Liver (tissue), 9 donors: ENCODE measurements around the gene CGAS. TPM values are rescaled to one million over a fixed set of nuclear protein-coding genes. Genes with fewer than 3 reads are reported as not detected.

Experiments
- DNase-seq: peaks from one replicate; pipeline ENCODE4 v3.0.0-alpha.2; 2017; ENCODE audit warnings: low spot score
- H3K27ac ChIP-seq, 2 donors: one replicate each; pipeline ENCODE4 v1.7.0; 2013; ENCODE audit warnings: inconsistent platforms in 2 of 2, low read length in 2 of 2, control low read depth in 1 of 2, low read depth in 1 of 2, mild to moderate bottlenecking in 1 of 2
- H3K27me3 ChIP-seq, 4 donors: one replicate each; pipeline versions ENCODE4 v1.6.1 to v1.7.0; 2013; ENCODE audit warnings: low read length in 3 of 4, inconsistent platforms in 1 of 4, mild to moderate bottlenecking in 1 of 4, moderate library complexity in 1 of 4; ENCODE audit not compliant: control insufficient read depth in 4 of 4, insufficient read depth in 4 of 4
- H3K36me3 ChIP-seq, 4 donors: one replicate each; pipeline versions ENCODE4 v1.6.1 to v1.7.0; 2013; ENCODE audit warnings: low read length in 3 of 4, mild to moderate bottlenecking in 3 of 4, low read depth in 1 of 4, moderate library complexity in 1 of 4; ENCODE audit not compliant: control insufficient read depth in 4 of 4, insufficient read depth in 3 of 4
- H3K4me1 ChIP-seq, 4 donors: one replicate each; pipeline versions ENCODE4 v1.6.1 to v1.7.0; 2013; ENCODE audit warnings: low read length in 3 of 4, mild to moderate bottlenecking in 3 of 4, moderate library complexity in 1 of 4; ENCODE audit not compliant: control insufficient read depth in 4 of 4, insufficient read depth in 4 of 4
- H3K4me3 ChIP-seq, 3 donors: one replicate each; pipeline versions ENCODE4 v1.6.1 to v1.7.0; 2013; ENCODE audit warnings: low read length in 3 of 3, control low read depth in 1 of 3, low read depth in 1 of 3, mild to moderate bottlenecking in 1 of 3
- H3K9ac ChIP-seq, 2 donors: one replicate each; pipeline ENCODE4 v1.7.0; 2013; ENCODE audit warnings: low read length in 2 of 2, mild to moderate bottlenecking in 2 of 2, moderate library complexity in 2 of 2, control low read depth in 1 of 2, low read depth in 1 of 2
- H3K9me3 ChIP-seq, 4 donors: one replicate each; pipeline versions ENCODE4 v1.6.1 to v1.7.0; 2013; ENCODE audit warnings: low read length in 3 of 4; ENCODE audit not compliant: control insufficient read depth in 4 of 4
- CTCF ChIP-seq: fragments of 150-350 bp; IDR thresholded peaks from 2 replicates; pipeline ENCODE4 v1.5.1; 2017; ENCODE audit warnings: improper control_type of control experiment, low read depth, low read length; ENCODE audit not compliant: missing input control
- EGR1 ChIP-seq, 2 donors: IDR thresholded peaks; 2 replicates each; pipeline ENCODE4 v1.6.1; 2016 to 2018; ENCODE audit warnings: antibody characterized with exemption in 2 of 2, low read depth in 2 of 2
- FOXA2 ChIP-seq: IDR thresholded peaks from 2 replicates; pipeline ENCODE4 v1.6.1; 2016; ENCODE audit warnings: antibody characterized with exemption
- GABPA ChIP-seq, 2 donors: IDR thresholded peaks in 1 of 2; conservative IDR thresholded peaks in 1 of 2; 2 replicates each; pipeline ENCODE4 v1.6.1; 2016; ENCODE audit warnings: antibody characterized with exemption in 2 of 2, mild to moderate bottlenecking in 1 of 2, moderate library complexity in 1 of 2
- HNF4A ChIP-seq, 2 donors: conservative IDR thresholded peaks; 2 replicates each; pipeline ENCODE4 v1.6.1; 2016; ENCODE audit warnings: antibody characterized with exemption in 2 of 2, mild to moderate bottlenecking in 2 of 2
- HNF4G ChIP-seq: IDR thresholded peaks from 2 replicates; pipeline ENCODE4 v1.6.1; 2016; ENCODE audit warnings: antibody characterized with exemption
- JUND ChIP-seq, 2 donors: IDR thresholded peaks; 2 replicates each; pipeline ENCODE4 v1.6.1; 2016; ENCODE audit warnings: antibody characterized with exemption in 2 of 2
- NR2F2 ChIP-seq: IDR thresholded peaks from 2 replicates; pipeline ENCODE4 v1.6.1; 2016; ENCODE audit warnings: antibody characterized with exemption
- RAD21 ChIP-seq, 2 donors: IDR thresholded peaks; 2 replicates each; pipeline ENCODE4 v1.6.1; 2016; ENCODE audit warnings: antibody characterized with exemption in 2 of 2, mild to moderate bottlenecking in 2 of 2
- REST ChIP-seq: IDR thresholded peaks from 2 replicates; pipeline ENCODE4 v1.6.1; 2016; ENCODE audit warnings: antibody characterized with exemption, mild to moderate bottlenecking
- SP1 ChIP-seq: IDR thresholded peaks from 2 replicates; pipeline ENCODE4 v1.6.1; 2018; ENCODE audit warnings: antibody characterized with exemption, mild to moderate bottlenecking
- TAF1 ChIP-seq: conservative IDR thresholded peaks from 2 replicates; pipeline ENCODE4 v1.6.1; 2016; ENCODE audit warnings: antibody characterized with exemption, mild to moderate bottlenecking
- YY1 ChIP-seq: IDR thresholded peaks from 2 replicates; pipeline ENCODE4 v1.6.1; 2016; ENCODE audit warnings: antibody characterized with exemption, mild to moderate bottlenecking
- WGBS: extraction: QIAGEN DNeasy Blood & Tissue Kit; methylation state at CpG from one replicate; pipeline ENCODE4 v1.1.7; 2013; 5-methylcytosine and 5-hydroxymethylcytosine counted together
- polyA plus RNA-seq, 2 donors: library from polyadenylated mRNA; stranded (reverse) in 1 of 2; unstranded in 1 of 2; fragments of 200-250 nt in 1 of 2; fragments of >200 nt in 1 of 2; fragmentation: Nextera tagmentation in 1 of 2; extraction: Ambion mirVana in 1 of 2; gene quantifications; one replicate each; pipeline versions ENCODE4 v1.2.1 to v1.2.3, GENCODE V29; 2013 to 2015
- total RNA-seq, 2 donors: library from RNA; depleted of rRNA; stranded (reverse); fragments of >200 nt; gene quantifications; one replicate each; pipeline ENCODE4 v1.2.3, GENCODE V29; 2014
- TF ChIP-seq, protein P1 (sequence below): IDR thresholded peaks from 2 replicates; pipeline ENCODE4 v1.6.1; 2016; ENCODE audit warnings: antibody characterized with exemption
- TF ChIP-seq, protein P2 (sequence below): IDR thresholded peaks from 2 replicates; pipeline ENCODE4 v1.6.1; 2016; ENCODE audit warnings: antibody characterized with exemption
- donor health status: healthy.
- donor health status: healthy.
- donor health status: healthy.
- donor health status: healthy.
- donor health status: healthy.

Gene CGAS
- total and polyA plus RNA-seq, 4 donors = 0.36 to 4.9 (median 1.2) TPM

- DNase-seq = no peak
- Histone ChIP-seq H3K9me3 (no peaks in the 10 kb centered on the region), H3K27me3 (no peaks in the 10 kb centered on the region), H3K27ac (no peak overlapping the region), H3K9ac (no peak overlapping the region), H3K36me3 (no peaks in the 10 kb centered on the region), H3K4me1 (no peaks in the 10 kb centered on the region), H3K4me3 (no peak overlapping the region)
- TF ChIP-seq REST (no peak), FOXA2 (no peak), YY1 (no peak), RAD21 (IDR thresholded peaks at IDR 0.05) (no peak)
Measured at GRCh38 chr6:73400656-73401055, 51.4 kb downstream of the CGAS start.

GRCh38 chr6:73395875-73396274 is 56.2 kb downstream of the CGAS start:
- DNase-seq = no peak
- WGBS = 96% methylated on average over 10 of the region's 10 CpGs
- no peaks in the 10 kb centered on the region for H3K36me3 ChIP-seq
- no peak overlapping the region for H3K9ac ChIP-seq
- no peaks in the 10 kb centered on the region for H3K4me1 ChIP-seq
- no peaks in the 10 kb centered on the region for H3K27me3 ChIP-seq
- no peak overlapping the region for H3K4me3 ChIP-seq
- TF ChIP-seq NR2F2 = no peak
- TF ChIP-seq, protein P1, sequence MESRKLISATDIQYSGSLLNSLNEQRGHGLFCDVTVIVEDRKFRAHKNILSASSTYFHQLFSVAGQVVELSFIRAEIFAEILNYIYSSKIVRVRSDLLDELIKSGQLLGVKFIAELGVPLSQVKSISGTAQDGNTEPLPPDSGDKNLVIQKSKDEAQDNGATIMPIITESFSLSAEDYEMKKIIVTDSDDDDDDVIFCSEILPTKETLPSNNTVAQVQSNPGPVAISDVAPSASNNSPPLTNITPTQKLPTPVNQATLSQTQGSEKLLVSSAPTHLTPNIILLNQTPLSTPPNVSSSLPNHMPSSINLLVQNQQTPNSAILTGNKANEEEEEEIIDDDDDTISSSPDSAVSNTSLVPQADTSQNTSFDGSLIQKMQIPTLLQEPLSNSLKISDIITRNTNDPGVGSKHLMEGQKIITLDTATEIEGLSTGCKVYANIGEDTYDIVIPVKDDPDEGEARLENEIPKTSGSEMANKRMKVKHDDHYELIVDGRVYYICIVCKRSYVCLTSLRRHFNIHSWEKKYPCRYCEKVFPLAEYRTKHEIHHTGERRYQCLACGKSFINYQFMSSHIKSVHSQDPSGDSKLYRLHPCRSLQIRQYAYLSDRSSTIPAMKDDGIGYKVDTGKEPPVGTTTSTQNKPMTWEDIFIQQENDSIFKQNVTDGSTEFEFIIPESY = no peak
- TF ChIP-seq EGR1 (IDR thresholded peaks at IDR 0.05; ENCODE audit: low read depth in 2 of 2) = no peak
- TF ChIP-seq TAF1 = no peak
- no peak for TF ChIP-seq HNF4G
- no peak for TF ChIP-seq CTCF
- TF ChIP-seq HNF4A (conservative IDR thresholded peaks at IDR 0.05) = no peak
- no peak for TF ChIP-seq GABPA (IDR thresholded peaks at IDR 0.05 in 1 of 2, conservative IDR thresholded peaks at IDR 0.05 in 1 of 2)
- TF ChIP-seq, protein P2, sequence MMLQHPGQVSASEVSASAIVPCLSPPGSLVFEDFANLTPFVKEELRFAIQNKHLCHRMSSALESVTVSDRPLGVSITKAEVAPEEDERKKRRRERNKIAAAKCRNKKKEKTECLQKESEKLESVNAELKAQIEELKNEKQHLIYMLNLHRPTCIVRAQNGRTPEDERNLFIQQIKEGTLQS = no peak
- TF ChIP-seq SP1 = no peak
- no peak for TF ChIP-seq FOXA2
- no peak for TF ChIP-seq JUND (IDR thresholded peaks at IDR 0.05)
- H3K9me3 ChIP-seq = peaks cover 0 to 3% (median 0%) of the 10 kb centered on the region in 4 donors
- H3K27ac ChIP-seq = no peak overlapping the region
